Measurements from ENCODE around the gene CRABP1. TPM values are rescaled to one million over a fixed set of nuclear protein-coding genes. Genes with fewer than 3 reads are reported as not detected.
A peak's percentile ranks its signal among the peaks of the same experiment; 100 is the strongest.

Gene CRABP1
- total RNA-seq, 1 donor from 2014 or later, result 0.30 TPM

DNA sequence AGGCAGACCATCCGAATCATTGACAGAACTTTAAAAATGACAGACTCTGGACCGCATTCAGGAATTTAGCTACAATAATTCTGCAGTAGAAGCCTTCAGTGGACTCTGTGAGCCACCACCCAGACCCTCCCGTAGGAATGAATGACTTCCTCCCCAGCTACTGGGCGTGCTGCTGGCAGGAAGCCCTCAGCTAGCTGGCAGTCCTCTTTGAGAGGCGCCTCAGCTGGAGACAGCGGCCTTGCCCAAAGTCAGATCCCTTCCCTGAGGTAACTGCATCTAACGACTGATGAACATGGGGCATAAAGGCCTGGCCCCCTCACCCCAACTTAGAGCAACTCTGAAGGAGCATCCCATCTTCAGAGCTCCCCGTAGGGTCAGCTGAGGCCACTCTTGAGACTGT lies 25.8 kb downstream of the CRABP1 start:
- H3K4me3 ChIP-seq (ENCODE audit: insufficient read depth, low read depth, low read length), result no peak overlapping the region
- DNase-seq (ENCODE audit: low read depth) (peak; percentile 12), FAIRE-seq (no peak)
- no peak overlapping the region for H3K4me2 ChIP-seq (ENCODE audit: low read length)
- TF ChIP-seq EZH2 (IDR thresholded peaks at IDR 0.05; ENCODE audit: insufficient read depth, low read length), result no peak
- TF ChIP-seq, protein P1, sequence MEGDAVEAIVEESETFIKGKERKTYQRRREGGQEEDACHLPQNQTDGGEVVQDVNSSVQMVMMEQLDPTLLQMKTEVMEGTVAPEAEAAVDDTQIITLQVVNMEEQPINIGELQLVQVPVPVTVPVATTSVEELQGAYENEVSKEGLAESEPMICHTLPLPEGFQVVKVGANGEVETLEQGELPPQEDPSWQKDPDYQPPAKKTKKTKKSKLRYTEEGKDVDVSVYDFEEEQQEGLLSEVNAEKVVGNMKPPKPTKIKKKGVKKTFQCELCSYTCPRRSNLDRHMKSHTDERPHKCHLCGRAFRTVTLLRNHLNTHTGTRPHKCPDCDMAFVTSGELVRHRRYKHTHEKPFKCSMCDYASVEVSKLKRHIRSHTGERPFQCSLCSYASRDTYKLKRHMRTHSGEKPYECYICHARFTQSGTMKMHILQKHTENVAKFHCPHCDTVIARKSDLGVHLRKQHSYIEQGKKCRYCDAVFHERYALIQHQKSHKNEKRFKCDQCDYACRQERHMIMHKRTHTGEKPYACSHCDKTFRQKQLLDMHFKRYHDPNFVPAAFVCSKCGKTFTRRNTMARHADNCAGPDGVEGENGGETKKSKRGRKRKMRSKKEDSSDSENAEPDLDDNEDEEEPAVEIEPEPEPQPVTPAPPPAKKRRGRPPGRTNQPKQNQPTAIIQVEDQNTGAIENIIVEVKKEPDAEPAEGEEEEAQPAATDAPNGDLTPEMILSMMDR (IDR thresholded peaks at IDR 0.05; ENCODE audit: insufficient read depth, low read depth, low read length), result no peak
- no peaks in the 10 kb centered on the region for H3K4me1 ChIP-seq (ENCODE audit: insufficient read depth, low read length)
- no peak overlapping the region for H3K27ac ChIP-seq (ENCODE audit: low read depth, low read length)
- no peaks in the 10 kb centered on the region for H3K79me2 ChIP-seq (ENCODE audit: insufficient read depth, low read length)
- Mint-ChIP-seq H3K4me3 (ENCODE audit: unreplicated experiment) (no peak overlapping the region), H3K27ac (ENCODE audit: unreplicated experiment) (no peak overlapping the region), H3K36me3 (ENCODE audit: low read depth, unreplicated experiment) (no peaks in the 10 kb centered on the region), H3K27me3 (ENCODE audit: low read depth, unreplicated experiment) (peaks cover 17% of the 10 kb centered on the region), H3K4me1 (ENCODE audit: low read depth, unreplicated experiment) (peaks cover 6% of the 10 kb centered on the region), H3K9me3 (ENCODE audit: unreplicated experiment) (no peaks in the 10 kb centered on the region)
- H3K9ac ChIP-seq (ENCODE audit: low read length), result no peak overlapping the region
- no peak overlapping the region for H2AFZ ChIP-seq (ENCODE audit: low read depth, low read length)
- no peaks in the 10 kb centered on the region for H4K20me1 ChIP-seq (ENCODE audit: insufficient read depth, low read length)
- H3K27me3 ChIP-seq (ENCODE audit: insufficient read depth, low read length), result peaks cover 9% of the 10 kb centered on the region
- H3K36me3 ChIP-seq (ENCODE audit: insufficient read depth, low read length), result no peaks in the 10 kb centered on the region
- H3K9me3 ChIP-seq (ENCODE audit: insufficient read depth, low read depth, low read length), result no peaks in the 10 kb centered on the region

DNA sequence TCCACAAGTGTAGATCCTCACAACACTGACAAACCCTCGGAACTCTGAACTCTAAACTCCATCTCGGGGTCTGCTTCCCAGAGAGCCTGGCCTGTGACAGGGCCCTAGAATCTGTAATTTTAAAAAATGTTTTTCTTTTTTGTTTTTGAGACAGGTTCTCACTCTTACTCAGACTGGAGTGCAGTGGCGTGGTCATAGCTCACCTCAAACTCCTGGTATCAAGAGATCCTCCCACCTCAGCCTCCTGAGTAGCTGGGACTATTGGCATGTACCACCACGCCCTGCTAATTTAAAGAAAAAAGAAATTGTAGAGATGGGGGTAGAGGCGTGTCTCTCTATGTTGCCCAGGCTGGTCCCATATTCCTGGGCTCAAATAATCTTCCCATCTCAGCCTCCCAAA lies 26.2 kb downstream of the CRABP1 start:
- H2AFZ ChIP-seq (ENCODE audit: low read depth, low read length), result no peak overlapping the region
- no peaks in the 10 kb centered on the region for H3K36me3 Mint-ChIP-seq (ENCODE audit: low read depth, unreplicated experiment)
- no peaks in the 10 kb centered on the region for H3K4me1 ChIP-seq (ENCODE audit: insufficient read depth, low read length)
- no peaks in the 10 kb centered on the region for H3K36me3 ChIP-seq (ENCODE audit: insufficient read depth, low read length)
- no peak overlapping the region for H3K27ac ChIP-seq (ENCODE audit: low read depth, low read length)
- DNase-seq (ENCODE audit: low read depth) (no peak), FAIRE-seq (no peak)
- H3K9me3 ChIP-seq (ENCODE audit: insufficient read depth, low read depth, low read length), result no peaks in the 10 kb centered on the region
- H3K4me1 Mint-ChIP-seq (ENCODE audit: low read depth, unreplicated experiment), result peaks cover 6% of the 10 kb centered on the region
- peaks cover 17% of the 10 kb centered on the region for H3K27me3 Mint-ChIP-seq (ENCODE audit: low read depth, unreplicated experiment)
- no peaks in the 10 kb centered on the region for H4K20me1 ChIP-seq (ENCODE audit: insufficient read depth, low read length)
- no peak overlapping the region for H3K9ac ChIP-seq (ENCODE audit: low read length)
- no peak overlapping the region for H3K4me3 Mint-ChIP-seq (ENCODE audit: unreplicated experiment)
- H3K27me3 ChIP-seq (ENCODE audit: insufficient read depth, low read length), result peaks cover 6% of the 10 kb centered on the region
- no peak overlapping the region for H3K4me3 ChIP-seq (ENCODE audit: insufficient read depth, low read depth, low read length)
- no peaks in the 10 kb centered on the region for H3K9me3 Mint-ChIP-seq (ENCODE audit: unreplicated experiment)
- no peak for TF ChIP-seq EZH2 (IDR thresholded peaks at IDR 0.05; ENCODE audit: insufficient read depth, low read length)
- TF ChIP-seq, protein P1 (IDR thresholded peaks at IDR 0.05; ENCODE audit: insufficient read depth, low read depth, low read length), result no peak
- no peaks in the 10 kb centered on the region for H3K79me2 ChIP-seq (ENCODE audit: insufficient read depth, low read length)
- H3K27ac Mint-ChIP-seq (ENCODE audit: unreplicated experiment), result no peak overlapping the region
- H3K4me2 ChIP-seq (ENCODE audit: low read length), result no peak overlapping the region

DNA sequence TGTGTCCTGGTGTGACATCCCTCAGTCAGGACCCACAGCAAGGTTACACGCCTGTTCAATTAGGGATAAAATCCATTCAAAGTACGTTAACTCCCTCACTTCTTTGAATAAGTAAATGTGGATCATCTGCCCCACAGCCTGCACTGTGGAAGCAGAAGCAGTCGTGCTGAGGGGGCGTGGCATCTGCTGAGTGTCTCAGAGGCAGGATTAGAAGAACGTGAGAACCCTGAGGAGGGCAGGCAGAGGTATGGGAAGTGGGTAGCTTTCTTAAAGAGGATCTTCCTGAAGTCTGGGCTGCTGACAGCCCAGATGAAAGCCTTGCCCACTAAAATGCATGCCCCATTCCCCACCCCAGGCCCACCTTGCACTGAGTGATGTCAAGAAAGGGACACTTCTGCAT lies 28.5 kb downstream of the CRABP1 start:
- no peak overlapping the region for H3K9ac ChIP-seq (ENCODE audit: low read length)
- FAIRE-seq, result no peak

More for the DNA sequence above, 28.5 kb downstream of the CRABP1 start:
- DNase-seq (ENCODE audit: low read depth), result no peak
- Mint-ChIP-seq H3K4me1 (ENCODE audit: low read depth, unreplicated experiment) (no peaks in the 10 kb centered on the region), H3K27me3 (ENCODE audit: low read depth, unreplicated experiment) (peaks cover 24% of the 10 kb centered on the region), H3K9me3 (ENCODE audit: unreplicated experiment) (no peaks in the 10 kb centered on the region), H3K4me3 (ENCODE audit: unreplicated experiment) (no peak overlapping the region), H3K27ac (ENCODE audit: unreplicated experiment) (no peak overlapping the region), H3K36me3 (ENCODE audit: low read depth, unreplicated experiment) (no peaks in the 10 kb centered on the region)
- Histone ChIP-seq H3K79me2 (ENCODE audit: insufficient read depth, low read length) (no peaks in the 10 kb centered on the region), H3K4me3 (ENCODE audit: insufficient read depth, low read depth, low read length) (no peak overlapping the region), H3K27me3 (ENCODE audit: insufficient read depth, low read length) (peaks cover 6% of the 10 kb centered on the region), H3K9me3 (ENCODE audit: insufficient read depth, low read depth, low read length) (no peaks in the 10 kb centered on the region), H3K27ac (ENCODE audit: low read depth, low read length) (no peak overlapping the region), H3K4me1 (ENCODE audit: insufficient read depth, low read length) (no peaks in the 10 kb centered on the region), H3K36me3 (ENCODE audit: insufficient read depth, low read length) (no peaks in the 10 kb centered on the region), H3K4me2 (ENCODE audit: low read length) (no peak overlapping the region), H2AFZ (ENCODE audit: low read depth, low read length) (no peak overlapping the region), H4K20me1 (ENCODE audit: insufficient read depth, low read length) (no peaks in the 10 kb centered on the region)
- TF ChIP-seq, protein P1 (IDR thresholded peaks at IDR 0.05; ENCODE audit: insufficient read depth, low read depth, low read length), result no peak
- no peak for TF ChIP-seq EZH2 (IDR thresholded peaks at IDR 0.05; ENCODE audit: insufficient read depth, low read length)
